B cell (primary cell): ENCODE results near the gene C19orf44. TPM values are rescaled to one million over a fixed set of nuclear protein-coding genes. Genes with fewer than 3 reads are reported as not detected.
A peak's percentile ranks its signal among the peaks of the same experiment; 100 is the strongest.

Experiments used
- ATAC-seq: fragments of 200-7000 bp; cut with Tn5 transposase; one replicate; pipeline ENCODE4 v1.10.0; 2021; ENCODE audit warnings: low read depth, mild to moderate bottlenecking, moderate number of reproducible peaks, moderate library complexity
- CTCF ChIA-PET: fragments of 350-600 bp; sonication (Branson Sonifier 250); formaldehyde crosslinking; loops from one replicate; lab custom pipeline; 2021; ENCODE audit warnings: antibody characterized with exemption, inconsistent platforms; lab: Charles Lee
- POLR2A ChIA-PET: fragments of 350-600 bp; sonication (Branson Sonifier 250); formaldehyde crosslinking; loops from one replicate; lab custom pipeline; 2021; ENCODE audit warnings: antibody characterized with exemption; lab: Charles Lee
- DNase-seq: peaks from one replicate; pipeline ENCODE4 v3.0.0; 2013
- H2AFZ ChIP-seq: 2 replicates; pipeline ENCODE4 v1.6.1; 2012; ENCODE audit warnings: mild to moderate bottlenecking, low read depth, low read length; ENCODE audit not compliant: insufficient read depth, poor library complexity, severe bottlenecking
- H3K27ac ChIP-seq, 2 donors: 1 replicate in 1 of 2; 2 replicates in 1 of 2; pipeline ENCODE4 v1.5.1; 2012 to 2013; ENCODE audit warnings: low read length in 2 of 2, mild to moderate bottlenecking in 2 of 2, moderate library complexity in 1 of 2
- H3K27me3 ChIP-seq, 4 experiments: fragments of 200-600 bp in 1 of 4; sonication (generic) in 1 of 4; replicated peaks in 1 of 4; 1 replicate in 2 of 4; 2 replicates in 2 of 4; pipeline versions ENCODE4 v1.6.1 to v1.7.0; 2013 to 2016; ENCODE audit warnings: low read length in 3 of 4, mild to moderate bottlenecking in 2 of 4, mixed read lengths in 1 of 4, moderate library complexity in 1 of 4; ENCODE audit not compliant: insufficient read depth in 4 of 4, control insufficient read depth in 3 of 4; ENCODE audit errors: control extremely low read depth in 1 of 4
- H3K36me3 ChIP-seq, 2 experiments: replicated peaks in 1 of 2; 1 replicate in 1 of 2; 2 replicates in 1 of 2; pipeline versions ENCODE4 v1.6.1 to v1.7.1; 2013; ENCODE audit warnings: low read length in 1 of 2; ENCODE audit not compliant: insufficient read depth in 2 of 2, control insufficient read depth in 1 of 2; ENCODE audit errors: control extremely low read depth in 1 of 2, extremely low read depth in 1 of 2
- H3K4me1 ChIP-seq, 2 donors: fragments of 200-600 bp in 1 of 2; sonication (generic) in 1 of 2; 1 replicate in 1 of 2; 2 replicates in 1 of 2; pipeline versions ENCODE4 v1.5.1 to v1.6.1; 2013 to 2017; ENCODE audit warnings: low read length in 2 of 2; ENCODE audit not compliant: control insufficient read depth in 2 of 2, insufficient read depth in 2 of 2
- H3K4me2 ChIP-seq: replicated peaks from 2 replicates; pipeline ENCODE3; 2012; ENCODE audit warnings: mild to moderate bottlenecking, low read depth, low read length; ENCODE audit not compliant: poor library complexity, severe bottlenecking
- H3K4me3 ChIP-seq, 5 experiments: fragments of 200-600 bp in 1 of 5; sonication (generic) in 1 of 5; 1 replicate in 3 of 5; 2 replicates in 2 of 5; pipeline versions ENCODE4 v1.5.1 to v1.7.0; 2011 to 2016; ENCODE audit warnings: low read length in 4 of 5, mild to moderate bottlenecking in 4 of 5, low read depth in 2 of 5, control low read depth in 1 of 5, moderate library complexity in 1 of 5; ENCODE audit not compliant: insufficient read depth in 1 of 5; ENCODE audit errors: control extremely low read depth in 1 of 5, extremely low read depth in 1 of 5
- H3K79me2 ChIP-seq: fragments of 200-600 bp; sonication (generic); one replicate; pipeline ENCODE4 v1.6.0; 2016; ENCODE audit warnings: low read length; ENCODE audit not compliant: control insufficient read depth, insufficient read depth
- H3K9ac ChIP-seq: fragments of 200-600 bp; sonication (generic); 2 replicates; pipeline ENCODE4 v1.6.1; 2017; ENCODE audit warnings: mild to moderate bottlenecking, low read length, moderate library complexity
- H3K9me3 ChIP-seq, 3 donors: one replicate each; pipeline versions ENCODE4 v1.6.1 to v1.7.1; 2013; ENCODE audit warnings: low read length in 2 of 3; ENCODE audit not compliant: control insufficient read depth in 2 of 3, insufficient read depth in 1 of 3; ENCODE audit errors: control extremely low read depth in 1 of 3
- H4K20me1 ChIP-seq: 2 replicates; pipeline ENCODE4 v1.6.0; 2012; ENCODE audit warnings: mild to moderate bottlenecking, low read length; ENCODE audit not compliant: insufficient read depth, control insufficient read depth, poor library complexity, severe bottlenecking
- H3K27ac Mint-ChIP-seq: one replicate; pipeline ENCODE4 v1.8.0; 2021; ENCODE audit warnings: mixed read lengths
- H3K27me3 Mint-ChIP-seq: one replicate; pipeline ENCODE4 v1.8.0; 2021; ENCODE audit warnings: mixed read lengths
- H3K4me1 Mint-ChIP-seq: one replicate; pipeline ENCODE4 v1.8.0; 2021; ENCODE audit warnings: mixed read lengths
- H3K4me3 Mint-ChIP-seq: one replicate; pipeline ENCODE4 v1.8.0; 2021; ENCODE audit warnings: mixed read lengths
- H3K9me3 Mint-ChIP-seq: one replicate; pipeline ENCODE4 v1.8.0; 2022; ENCODE audit warnings: mixed read lengths; ENCODE audit not compliant: insufficient read depth
- CTCF ChIP-seq: fragments of 200-600 bp; IDR thresholded peaks from one replicate; pipeline ENCODE4 v1.8.0; 2022; ENCODE audit warnings: antibody characterized with exemption, mild to moderate bottlenecking
- EZH2 ChIP-seq: IDR thresholded peaks from 2 replicates; pipeline ENCODE4 v1.6.1; 2012; ENCODE audit warnings: borderline replicate concordance, low read depth, mild to moderate bottlenecking, moderate library complexity, low read length; ENCODE audit not compliant: insufficient read depth, poor library complexity, severe bottlenecking
- WGBS: methylation state at CpG from one replicate; pipeline ENCODE4 v1.1.5; 2013; ENCODE audit warnings: missing lambda C conversion rate; ENCODE audit not compliant: insufficient coverage; 5-methylcytosine and 5-hydroxymethylcytosine counted together
- intact Hi-C: fragments of 100-400 bp; cut with micrococcal nuclease; formaldehyde crosslinking; loops from one replicate; pipeline ENCODE4 v1.10.0; 2022
- polyA plus RNA-seq: library from polyadenylated mRNA; depleted of rRNA; stranded (reverse); fragments of >200 nt; gene quantifications from 2 replicates; pipeline ENCODE4 v1.2.3, GENCODE V29; 2012
- total RNA-seq, 2 donors: library from RNA; stranded (reverse); fragments of 120-200 nt in 1 of 2; gene quantifications; 1 replicate in 1 of 2; 2 replicates in 1 of 2; pipeline versions ENCODE4 v1.2.3 to v1.2.4, GENCODE V29; 2013 to 2022

C19orf44 gene
- total and polyA plus RNA-seq, 2 donors (not counting 1 experiment from before 2014, with no cell fraction given), result 4.9 to 8.4 TPM

DNA sequence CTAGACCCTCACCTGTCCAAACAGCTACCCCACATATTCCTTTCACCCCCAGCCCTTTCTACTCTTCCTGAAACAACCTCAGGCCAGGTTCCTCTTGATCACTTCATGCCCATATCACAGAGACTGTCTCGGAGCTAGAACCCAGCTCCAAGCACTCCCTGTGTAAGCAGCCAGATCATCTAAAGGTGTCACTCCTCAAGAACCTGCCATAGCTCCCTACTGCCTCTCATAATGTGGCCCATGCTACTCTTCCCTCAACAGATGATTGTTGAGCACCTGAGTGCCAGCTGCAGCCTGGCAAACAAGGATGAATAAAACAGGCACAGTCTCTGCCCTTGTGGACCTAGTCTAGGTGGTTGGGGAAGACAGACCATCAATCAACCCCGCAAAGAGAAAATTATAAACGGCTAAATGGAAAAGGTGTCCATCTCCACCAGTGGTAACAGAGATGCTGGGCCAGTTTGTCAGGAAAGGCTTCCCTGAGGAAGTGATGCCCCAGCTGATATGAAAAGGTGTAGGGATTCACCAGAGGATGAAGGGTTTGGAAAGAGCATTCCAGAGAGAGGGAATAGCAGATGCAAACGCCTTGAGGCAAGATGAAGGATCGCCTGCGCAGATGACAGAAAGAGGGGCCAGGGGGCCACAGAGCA lies 32.7 kb upstream of the C19orf44 start:
- Histone ChIP-seq H3K9ac (no peak overlapping the region), H3K79me2 (peaks cover 98% of the 10 kb centered on the region), H3K9me3 (no peaks in the 10 kb centered on the region), H3K4me2 (no peak overlapping the region), H4K20me1 (peaks cover 75% of the 10 kb centered on the region), H3K4me3 (no peak overlapping the region), H3K4me1 (peaks cover 21 to 30% of the 10 kb centered on the region in 2 donors), H3K27ac (no peak overlapping the region), H3K27me3 (no peaks in the 10 kb centered on the region), H3K36me3 (peaks cover 0 to 9% of the 10 kb centered on the region in 2 experiments), H2AFZ (no peak overlapping the region)
- no peak for TF ChIP-seq EZH2
- no peak for TF ChIP-seq CTCF
- Mint-ChIP-seq H3K4me3 (no peak overlapping the region), H3K27ac (peak overlapping the region; percentile 39), H3K4me1 (peaks cover 71% of the 10 kb centered on the region), H3K9me3 (no peaks in the 10 kb centered on the region), H3K27me3 (no peaks in the 10 kb centered on the region)
- CTCF ChIA-PET, result no interaction called here
- 90% methylated on average over 6 of the region's 6 CpGs for WGBS
- POLR2A ChIA-PET, result interaction anchor here (0.9 to 1.0 kb wide), 2 partner anchors 9 to 11 kb away, joined by 3 to 11 read pairs; no protein-coding TSS in a partner anchor
- DNase-seq (no peak), ATAC-seq (no peak)
- intact Hi-C loops, result no loop called here

GRCh38 chr19:16463991-16464575 lies 32.1 kb upstream of the C19orf44 start:
- H2AFZ ChIP-seq, result no peak overlapping the region
- H3K27ac Mint-ChIP-seq, result no peak overlapping the region
- 94% methylated on average over 12 of the region's 12 CpGs for WGBS
- no peaks in the 10 kb centered on the region for H3K27me3 ChIP-seq
- H3K4me1 Mint-ChIP-seq, result peaks cover 71% of the 10 kb centered on the region
- CTCF ChIA-PET, result interaction anchor here (0.6 kb wide), 1 partner anchor 193 kb away, joined by 3 read pairs; no protein-coding TSS in a partner anchor
- no peak for DNase-seq
- no peaks in the 10 kb centered on the region for H3K27me3 Mint-ChIP-seq
- peaks cover 16 to 27% of the 10 kb centered on the region in 2 donors for H3K4me1 ChIP-seq
- peaks cover 98% of the 10 kb centered on the region for H3K79me2 ChIP-seq
- POLR2A ChIA-PET, result interaction anchor here (0.9 kb wide), 1 partner anchor 12 kb away, joined by 11 read pairs; no protein-coding TSS in a partner anchor
- no peak overlapping the region for H3K9ac ChIP-seq
- ATAC-seq, result no peak
- H3K36me3 ChIP-seq, result peaks cover 0 to 9% of the 10 kb centered on the region in 2 experiments
- intact Hi-C loops, result no loop called here
- H3K4me2 ChIP-seq, result no peak overlapping the region
- H3K27ac ChIP-seq, result no peak overlapping the region
- H3K9me3 ChIP-seq, result no peaks in the 10 kb centered on the region
- no peak overlapping the region for H3K4me3 ChIP-seq
- H3K4me3 Mint-ChIP-seq, result no peak overlapping the region
- H3K9me3 Mint-ChIP-seq, result no peaks in the 10 kb centered on the region
- H4K20me1 ChIP-seq, result peaks cover 75% of the 10 kb centered on the region
- TF ChIP-seq CTCF (no peak), EZH2 (no peak)
